IMR-90 (cell line): Measurements from ENCODE around the gene SPPL2C. TPM values are rescaled to one million over a fixed set of nuclear protein-coding genes. Genes with fewer than 3 reads are reported as not detected.

Experiments
- ATAC-seq: fragments of 200-7000 bp; cut with Tn5 transposase; 2 replicates; pipeline ENCODE4 v1.9.1; 2020; ENCODE audit warnings: low read depth, mild to moderate bottlenecking, moderate library complexity
- BruUV-seq: library from RNA; stranded (reverse); fragments of 400-500 nt; replicated peaks from 2 replicates; lab custom pipeline; 2021; lab: Mats Ljungman, UMichigan
- CTCF ChIA-PET: fragments of 300-600 bp; formaldehyde crosslinking; extraction: SDS; loops from one replicate; lab custom pipeline; 2021; ENCODE audit warnings: antibody characterized with exemption; lab: Yijun Ruan, JAX
- POLR2A ChIA-PET: fragments of 300-600 bp; sonication (Branson Sonifier 250); formaldehyde crosslinking; loops from one replicate; lab custom pipeline; 2022; ENCODE audit warnings: antibody characterized with exemption; ENCODE audit not compliant: unreplicated experiment; lab: Charles Lee
- DNase-seq: peaks from one replicate; pipeline ENCODE4 v3.0.0; 2013
- H2AFZ ChIP-seq: replicated peaks from 2 replicates; pipeline ENCODE3; 2013; ENCODE audit warnings: low read length, mild to moderate bottlenecking; ENCODE audit not compliant: poor library complexity
- H2AK5ac ChIP-seq: 2 replicates; pipeline ENCODE4 v1.6.1; 2013; ENCODE audit warnings: low read depth, low read length, inconsistent platforms
- H2AK9ac ChIP-seq: replicated peaks from 2 replicates; pipeline ENCODE3; 2013; ENCODE audit warnings: mild to moderate bottlenecking, low read depth, low read length, moderate library complexity; ENCODE audit not compliant: poor library complexity
- H2BK120ac ChIP-seq: 2 replicates; pipeline ENCODE4 v1.6.1; 2013; ENCODE audit warnings: low read depth, low read length, inconsistent platforms
- H2BK15ac ChIP-seq: 3 replicates; pipeline ENCODE4 v1.6.1; 2013; ENCODE audit warnings: low read depth, low read length, inconsistent platforms
- H2BK20ac ChIP-seq: 2 replicates; pipeline ENCODE4 v1.6.1; 2013; ENCODE audit warnings: low read depth, mild to moderate bottlenecking, inconsistent platforms, low read length, moderate library complexity
- H2BK5ac ChIP-seq: 2 replicates; pipeline ENCODE4 v1.6.1; 2013; ENCODE audit warnings: mild to moderate bottlenecking, low read depth, low read length, inconsistent platforms; ENCODE audit not compliant: poor library complexity, severe bottlenecking
- H3K14ac ChIP-seq: replicated peaks from 2 replicates; pipeline ENCODE4 v1.6.1; 2013; ENCODE audit warnings: low read depth, low read length, inconsistent platforms
- H3K18ac ChIP-seq: 2 replicates; pipeline ENCODE4 v1.6.1; 2013; ENCODE audit warnings: low read depth, low read length, control low read depth
- H3K23ac ChIP-seq: 2 replicates; pipeline ENCODE4 v1.6.1; 2013; ENCODE audit warnings: low read depth, low read length, inconsistent platforms
- H3K27ac ChIP-seq: 2 replicates; pipeline ENCODE4 v1.5.1; 2013; ENCODE audit warnings: mild to moderate bottlenecking, control low read depth, low read length; ENCODE audit not compliant: insufficient read depth
- H3K27me3 ChIP-seq: 2 replicates; pipeline ENCODE4 v1.6.1; 2013; ENCODE audit warnings: low read length; ENCODE audit not compliant: control insufficient read depth, insufficient read depth
- H3K36me3 ChIP-seq: 2 replicates; pipeline ENCODE4 v1.6.1; 2013; ENCODE audit warnings: low read length, mixed read lengths; ENCODE audit not compliant: control insufficient read depth, insufficient read depth
- H3K4ac ChIP-seq: 2 replicates; pipeline ENCODE4 v1.6.1; 2013; ENCODE audit warnings: low read depth, low read length, inconsistent platforms
- H3K4me1 ChIP-seq: 2 replicates; pipeline ENCODE4 v1.6.1; 2013; ENCODE audit warnings: low read length, mixed read lengths; ENCODE audit not compliant: control insufficient read depth, insufficient read depth
- H3K4me2 ChIP-seq: 2 replicates; pipeline ENCODE4 v1.6.1; 2013; ENCODE audit warnings: low read depth, mild to moderate bottlenecking, control low read depth, low read length, moderate library complexity
- H3K4me3 ChIP-seq: 2 replicates; pipeline ENCODE4 v1.5.1; 2013; ENCODE audit warnings: low read depth, mild to moderate bottlenecking, control low read depth, low read length, moderate library complexity; ENCODE audit not compliant: insufficient read depth
- H3K56ac ChIP-seq: 2 replicates; pipeline ENCODE4 v1.6.1; 2013; ENCODE audit warnings: low read length, inconsistent platforms; ENCODE audit not compliant: insufficient read depth; ENCODE audit errors: extremely low read depth
- H3K79me1 ChIP-seq, 2 experiments: 2 replicates each; pipeline ENCODE4 v1.6.1; 2013; ENCODE audit warnings: low read length in 2 of 2, inconsistent platforms in 1 of 2, low read depth in 1 of 2
- H3K9ac ChIP-seq: 2 replicates; pipeline ENCODE4 v1.6.1; 2013; ENCODE audit warnings: low read depth, low read length, control low read depth
- H3K9me1 ChIP-seq: 2 replicates; pipeline ENCODE4 v1.6.1; 2013; ENCODE audit warnings: low read length, inconsistent platforms; ENCODE audit not compliant: insufficient read depth
- H3K9me3 ChIP-seq: 2 replicates; pipeline ENCODE4 v1.6.1; 2013; ENCODE audit warnings: low read length; ENCODE audit not compliant: control insufficient read depth, insufficient read depth
- H4K20me1 ChIP-seq: 2 replicates; pipeline ENCODE4 v1.6.1; 2013; ENCODE audit warnings: low read length, inconsistent platforms; ENCODE audit not compliant: insufficient read depth
- H4K5ac ChIP-seq: 2 replicates; pipeline ENCODE4 v1.6.1; 2013; ENCODE audit warnings: mild to moderate bottlenecking, low read depth, low read length, control low read depth
- H4K8ac ChIP-seq, 2 experiments: 2 replicates each; pipeline ENCODE4 v1.6.1; 2013; ENCODE audit warnings: low read depth in 2 of 2, low read length in 2 of 2, control low read depth in 1 of 2, inconsistent platforms in 1 of 2
- H4K91ac ChIP-seq: 2 replicates; pipeline ENCODE4 v1.6.1; 2013; ENCODE audit warnings: low read depth, low read length, inconsistent platforms; ENCODE audit not compliant: insufficient read depth
- FOS ChIP-seq: fragments of 150-350 bp; IDR thresholded peaks from 2 replicates; pipeline ENCODE4 v1.6.1; 2016; ENCODE audit warnings: low read depth, low read length
- MAFK ChIP-seq: IDR thresholded peaks from 2 replicates; pipeline ENCODE4 v1.6.1; 2012; ENCODE audit warnings: low read depth, low read length, improper control_type of control experiment
- MAZ ChIP-seq: IDR thresholded peaks from 2 replicates; pipeline ENCODE4 v1.6.1; 2012; ENCODE audit warnings: low read depth, mild to moderate bottlenecking, low read length, improper control_type of control experiment, moderate library complexity, borderline replicate concordance
- MXI1 ChIP-seq: IDR thresholded peaks from 2 replicates; pipeline ENCODE4 v1.6.1; 2012; ENCODE audit warnings: low read depth, mild to moderate bottlenecking, low read length, moderate library complexity, borderline replicate concordance
- POLR2A ChIP-seq: IDR thresholded peaks from 2 replicates; pipeline ENCODE4 v1.6.1; 2012; ENCODE audit warnings: mild to moderate bottlenecking, low read depth, low read length
- RAD21 ChIP-seq: IDR thresholded peaks from 2 replicates; pipeline ENCODE4 v1.6.1; 2012; ENCODE audit warnings: low read length, improper control_type of control experiment
- RCOR1 ChIP-seq: IDR thresholded peaks from 2 replicates; pipeline ENCODE4 v1.6.1; 2012; ENCODE audit warnings: mild to moderate bottlenecking, low read length, improper control_type of control experiment; ENCODE audit not compliant: insufficient replicate concordance
- RFX5 ChIP-seq: IDR thresholded peaks from 2 replicates; pipeline ENCODE4 v1.8.0; 2012; ENCODE audit warnings: low read depth, mild to moderate bottlenecking, low read length, moderate library complexity
- SMC3 ChIP-seq: fragments of 150-350 bp; IDR thresholded peaks from 2 replicates; pipeline ENCODE4 v1.6.1; 2016; ENCODE audit warnings: low read depth, mild to moderate bottlenecking, antibody characterized with exemption, low read length, moderate library complexity
- WGBS, 2 experiments: methylation state at CpG; one replicate each; pipeline versions ENCODE4 v1.1.5 to v1.1.7; 2013; ENCODE audit warnings: missing lambda C conversion rate in 2 of 2; ENCODE audit not compliant: insufficient read length in 1 of 2; ENCODE audit errors: extremely low coverage in 2 of 2; 5-methylcytosine and 5-hydroxymethylcytosine counted together
- dilution Hi-C: fragments of 300-500 bp; cut with HindIII; formaldehyde crosslinking; loops from one replicate; pipeline ENCODE4 v1.14.3; 2018; ENCODE audit warnings: low sequenced_read_pairs; ENCODE audit not compliant: unreplicated experiment
- in situ Hi-C: fragments of 300-500 bp; cut with MboI; formaldehyde crosslinking; loops from 3 replicates; pipeline ENCODE4 v1.14.3; 2019; ENCODE audit warnings: low sequenced_read_pairs, inconsistent platforms, mixed read lengths
- intact Hi-C: fragments of 100-400 bp; cut with micrococcal nuclease; formaldehyde crosslinking; loops from 2 replicates; pipeline ENCODE4 v1.10.0; 2022
- polyA plus RNA-seq, 3 experiments: library from polyadenylated mRNA; depleted of rRNA; stranded (reverse); fragments of >200 nt; gene quantifications; 2 replicates each; pipeline ENCODE4 v1.2.3, GENCODE V29; 2012; ENCODE audit warnings: low replicate concordance in 1 of 3
- total RNA-seq: library from RNA; depleted of rRNA; stranded (reverse); fragments of >200 nt; gene quantifications from 2 replicates; pipeline ENCODE4 v1.2.3, GENCODE V29; 2012
- TF ChIP-seq, protein P1 (sequence below): fragments of 150-350 bp; IDR thresholded peaks from 2 replicates; pipeline ENCODE4 v1.6.1; 2017; ENCODE audit warnings: mild to moderate bottlenecking, antibody characterized with exemption, low read length, low read depth

SPPL2C gene
- total and polyA plus RNA-seq, 2 of the 4 experiments (the other 2 are of a cell fraction) = not detected

DNA sequence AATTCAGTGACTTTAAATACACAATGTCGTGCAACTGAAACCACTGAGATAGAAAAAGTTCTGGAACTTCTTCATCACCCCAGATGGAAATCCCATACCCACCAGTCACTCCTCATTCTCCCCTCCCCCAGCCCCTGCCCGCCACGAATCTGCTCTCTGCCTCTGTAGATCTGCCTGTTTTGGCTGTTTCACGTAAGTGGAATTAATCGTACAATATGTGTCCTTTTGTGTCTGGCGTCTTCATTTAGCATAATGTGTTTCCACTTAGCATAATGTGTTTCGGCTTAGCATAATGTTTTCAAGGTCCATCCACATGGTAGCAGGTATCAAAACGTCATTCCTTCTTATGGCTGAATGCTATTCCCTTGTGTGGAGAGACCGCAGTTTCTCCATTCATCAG is 3.5 kb upstream of the SPPL2C start:
- Histone ChIP-seq H3K14ac (no peak overlapping the region), H4K8ac (no peak overlapping the region), H3K9me1 (no peaks in the 10 kb centered on the region), H2BK20ac (no peak overlapping the region), H3K27ac (no peak overlapping the region), H2BK5ac (no peak overlapping the region), H3K4me3 (no peak overlapping the region), H2BK120ac (no peak overlapping the region), H4K5ac (no peak overlapping the region), H2BK15ac (no peak overlapping the region), H2AK5ac (no peak overlapping the region), H4K20me1 (no peaks in the 10 kb centered on the region), H3K27me3 (peaks cover 18% of the 10 kb centered on the region), H3K4ac (no peak overlapping the region), H3K23ac (no peak overlapping the region), H3K9ac (no peak overlapping the region), H3K36me3 (no peaks in the 10 kb centered on the region), H3K4me2 (no peak overlapping the region), H3K18ac (no peak overlapping the region), H2AK9ac (no peak overlapping the region), H3K4me1 (no peaks in the 10 kb centered on the region), H3K79me1 (no peaks in the 10 kb centered on the region), H3K9me3 (no peaks in the 10 kb centered on the region), H4K91ac (no peak overlapping the region), H3K56ac (no peak overlapping the region), H2AFZ (no peak overlapping the region)
- DNase-seq (no peak), ATAC-seq (no peak)
- intact Hi-C loops (no loop called here), in situ Hi-C loops (loop anchor here (25.0 kb wide), 1 partner anchor 429 kb away; no protein-coding TSS in a partner anchor), dilution Hi-C loops (no loop called here)
- ChIA-PET CTCF (no interaction called here), POLR2A (no interaction called here)
- no TSS peak for BruUV-seq
- WGBS, 2 experiments = 69% methylated on average over 7 of the region's 9 CpGs; no CpG with 5 or more reads in 1 of the 2 experiments
- TF ChIP-seq RAD21 (no peak), MAZ (no peak), POLR2A (no peak), RCOR1 (no peak), MXI1 (no peak), SMC3 (no peak), MAFK (no peak), RFX5 (no peak), FOS (no peak)
- TF ChIP-seq, protein P1, sequence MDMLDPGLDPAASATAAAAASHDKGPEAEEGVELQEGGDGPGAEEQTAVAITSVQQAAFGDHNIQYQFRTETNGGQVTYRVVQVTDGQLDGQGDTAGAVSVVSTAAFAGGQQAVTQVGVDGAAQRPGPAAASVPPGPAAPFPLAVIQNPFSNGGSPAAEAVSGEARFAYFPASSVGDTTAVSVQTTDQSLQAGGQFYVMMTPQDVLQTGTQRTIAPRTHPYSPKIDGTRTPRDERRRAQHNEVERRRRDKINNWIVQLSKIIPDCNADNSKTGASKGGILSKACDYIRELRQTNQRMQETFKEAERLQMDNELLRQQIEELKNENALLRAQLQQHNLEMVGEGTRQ = no peak
